Aorta (tissue), 5 donors: ENCODE data around the gene PLXDC2. TPM values are rescaled to one million over a fixed set of nuclear protein-coding genes. Genes with fewer than 3 reads are reported as not detected.

Source experiments
- ATAC-seq: fragments of 200-7000 bp; cut with Tn5 transposase; one replicate; pipeline ENCODE4 v1.9.1; 2022; ENCODE audit warnings: moderate library complexity; ENCODE audit not compliant: low FRiP score
- DNase-seq, 2 donors: peaks; one replicate each; pipeline ENCODE4 v3.0.0-alpha.2; 2020
- H3K27ac ChIP-seq, 2 donors: one replicate each; pipeline ENCODE4 v1.5.1; 2013; ENCODE audit warnings: low read length in 2 of 2, mild to moderate bottlenecking in 2 of 2, moderate library complexity in 2 of 2, control low read depth in 1 of 2, inconsistent platforms in 1 of 2, low read depth in 1 of 2
- H3K27me3 ChIP-seq, 2 donors: one replicate each; pipeline ENCODE4 v1.6.1; 2013; ENCODE audit warnings: control low read depth in 1 of 2, low read length in 1 of 2, mild to moderate bottlenecking in 1 of 2, moderate library complexity in 1 of 2; ENCODE audit not compliant: insufficient read depth in 2 of 2, control insufficient read depth in 1 of 2
- H3K36me3 ChIP-seq, 2 donors: one replicate each; pipeline ENCODE4 v1.6.1; 2013; ENCODE audit warnings: control low read depth in 1 of 2, low read length in 1 of 2, mild to moderate bottlenecking in 1 of 2; ENCODE audit not compliant: insufficient read depth in 2 of 2, control insufficient read depth in 1 of 2
- H3K4me1 ChIP-seq, 2 donors: one replicate each; pipeline ENCODE4 v1.6.1; 2013; ENCODE audit warnings: low read length in 2 of 2, control low read depth in 1 of 2, mild to moderate bottlenecking in 1 of 2, moderate library complexity in 1 of 2; ENCODE audit not compliant: insufficient read depth in 2 of 2, control insufficient read depth in 1 of 2
- H3K4me3 ChIP-seq, 2 donors: one replicate each; pipeline ENCODE4 v1.5.1; 2013; ENCODE audit warnings: low read length in 2 of 2, control low read depth in 1 of 2, mild to moderate bottlenecking in 1 of 2
- H3K9me3 ChIP-seq: one replicate; pipeline ENCODE4 v1.6.1; 2013; ENCODE audit warnings: mild to moderate bottlenecking, low read length; ENCODE audit not compliant: control insufficient read depth
- WGBS, 2 donors: extraction: QIAGEN DNeasy Blood & Tissue Kit; methylation state at CpG; one replicate each; pipeline ENCODE4 v1.1.7; 2013; 5-methylcytosine and 5-hydroxymethylcytosine counted together
- intact Hi-C, 2 donors: fragments of 100-400 bp; cut with DNase I; formaldehyde crosslinking; loops; one replicate each; pipeline versions ENCODE4 v1.14.2 to v1.15.0; 2022
- polyA plus RNA-seq, 2 donors: library from polyadenylated mRNA; stranded (reverse); fragments of 200-250 nt; gene quantifications; one replicate each; pipeline ENCODE4 v1.2.3, GENCODE V29; 2013
- total RNA-seq, 2 donors: library from RNA; stranded (reverse); fragmentation: NEBNext Ultra II Directional; extraction: Animal tissue kit (Norgen Biotek cat#: 25700); gene quantifications; one replicate each; pipeline ENCODE4 v1.2.1, GENCODE V29; 2021
- donor health status: healthy with polysubstance abuse.
- donor health status: Bipolar disorder and iron deficiency.
- donor health status: DM: no; HTN: no; CAD: no.
- donor health status: DM: no; HTN: no; CAD: no.
- donor health status: DM: yes; HTN: yes; CAD: no.

PLXDC2 gene
- total and polyA plus RNA-seq, 4 donors, result 14.7 to 155 (median 57.4) TPM

DNA sequence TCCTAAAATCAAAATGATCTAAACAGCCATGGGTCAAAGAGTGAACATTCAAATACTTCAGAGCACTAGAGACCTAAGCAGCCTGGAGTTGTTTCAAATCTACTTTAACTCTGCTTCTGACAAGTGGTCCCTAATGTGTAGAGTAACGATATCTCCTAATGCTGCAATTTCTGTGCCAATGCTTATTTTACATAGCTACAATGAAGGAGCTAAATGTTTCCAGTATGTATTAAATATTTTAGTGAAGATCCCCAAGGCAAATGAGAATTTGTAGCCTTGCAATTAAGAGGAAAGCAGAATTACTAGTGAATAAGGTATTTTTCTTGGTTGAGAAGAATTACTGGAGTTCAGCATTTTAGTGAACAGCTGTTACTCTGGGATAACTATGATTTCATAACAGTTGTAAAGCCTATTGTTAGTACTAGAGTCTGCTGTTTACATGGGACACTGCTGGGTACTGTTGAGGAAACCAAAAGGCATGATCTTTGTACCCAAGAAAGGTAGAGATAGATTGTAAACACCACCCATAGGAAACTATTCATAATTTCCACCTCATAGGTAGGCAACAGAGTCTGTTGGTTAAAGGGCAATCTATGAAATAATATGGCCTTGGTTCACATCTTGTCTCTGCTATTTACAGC, 271.9 kb downstream of the PLXDC2 start:
- ATAC-seq (no peak), DNase-seq (no peak)
- intact Hi-C loops, result no loop called here
- WGBS, 2 donors, result 63 to 65% methylated on average over 1 of the region's 1 CpG
- no peaks in the 10 kb centered on the region for H3K9me3 ChIP-seq
- no peaks in the 10 kb centered on the region for H3K27me3 ChIP-seq
- H3K36me3 ChIP-seq, result no peaks in the 10 kb centered on the region
- no peak overlapping the region for H3K4me3 ChIP-seq
- no peak overlapping the region for H3K27ac ChIP-seq
- peaks cover 0 to 2% of the 10 kb centered on the region in 2 donors for H3K4me1 ChIP-seq

DNA sequence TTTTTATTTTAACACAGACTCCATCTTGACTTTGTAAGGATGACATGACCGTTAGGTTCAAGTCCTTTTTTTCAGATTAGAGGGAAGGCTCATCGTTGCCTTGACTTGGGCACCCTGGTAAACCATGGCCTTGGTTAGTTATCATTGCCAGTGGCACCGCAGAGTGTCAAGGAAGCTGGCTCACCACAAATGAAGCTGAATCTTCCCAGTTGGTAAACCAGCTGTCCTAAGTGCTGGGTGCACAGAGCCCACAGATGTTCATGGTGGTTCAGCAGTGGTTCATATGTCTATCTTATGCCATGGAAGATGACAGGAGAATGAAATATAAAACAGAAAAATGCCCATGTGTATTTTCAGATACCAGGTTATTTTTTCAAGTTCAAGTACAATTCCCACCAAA, 273.6 kb downstream of the PLXDC2 start:
- ATAC-seq, result no peak
- Histone ChIP-seq H3K4me3 (no peak overlapping the region), H3K9me3 (no peaks in the 10 kb centered on the region), H3K27me3 (no peaks in the 10 kb centered on the region), H3K4me1 (peaks cover 0 to 2% of the 10 kb centered on the region in 2 donors), H3K27ac (no peak overlapping the region), H3K36me3 (no peaks in the 10 kb centered on the region)
- no peak for DNase-seq
- intact Hi-C loops, result no loop called here
- 94 to 98% methylated on average over 3 of the region's 3 CpGs for WGBS, 2 donors

DNA sequence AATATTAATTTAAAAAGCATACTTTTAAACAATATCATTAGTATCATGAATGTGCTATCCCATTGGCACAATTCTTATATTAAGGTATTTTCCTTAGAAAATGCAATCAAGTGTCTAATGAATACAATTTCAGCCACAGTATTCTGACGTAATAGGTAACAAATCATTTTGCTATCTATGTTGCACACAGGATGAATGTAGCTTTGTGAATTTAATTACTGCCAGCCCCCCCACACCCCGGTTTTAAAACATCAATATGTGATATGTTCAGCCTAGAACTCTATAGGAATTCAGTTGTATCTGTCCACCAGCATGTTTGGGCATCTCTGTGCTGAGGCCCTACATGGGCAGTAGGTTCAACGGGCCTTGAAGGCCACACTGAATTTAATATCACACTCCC, 274.6 kb downstream of the PLXDC2 start:
- DNase-seq (no peak), ATAC-seq (no peak)
- Histone ChIP-seq H3K9me3 (no peaks in the 10 kb centered on the region), H3K36me3 (no peaks in the 10 kb centered on the region), H3K27me3 (no peaks in the 10 kb centered on the region), H3K27ac (no peak overlapping the region), H3K4me3 (no peak overlapping the region), H3K4me1 (no peaks in the 10 kb centered on the region)
- intact Hi-C loops, result no loop called here
- WGBS, 2 donors, result 93 to 95% methylated on average over 3 of the region's 3 CpGs

DNA sequence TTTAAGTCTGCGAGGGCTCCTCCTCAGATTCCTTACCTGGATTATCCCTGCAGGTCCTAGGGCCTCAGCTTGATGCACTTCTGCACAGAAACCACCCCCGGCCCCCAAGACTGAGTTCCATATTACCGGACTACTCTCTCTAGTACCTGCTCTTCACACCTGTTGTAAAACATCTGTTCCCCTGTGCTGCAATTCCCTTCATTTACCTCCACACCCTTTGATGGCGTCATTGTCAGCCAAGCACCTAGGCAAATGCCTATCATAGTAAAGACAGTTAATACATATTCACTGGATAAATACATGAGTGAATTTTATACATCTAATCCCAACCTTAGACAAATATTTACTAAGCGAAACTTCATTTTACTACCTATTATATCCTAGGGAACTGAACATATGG, 275.5 kb downstream of the PLXDC2 start:
- no peaks in the 10 kb centered on the region for H3K4me1 ChIP-seq
- intact Hi-C loops, result no loop called here
- ATAC-seq (no peak), DNase-seq (no peak)
- H3K36me3 ChIP-seq, result no peaks in the 10 kb centered on the region
- no peak overlapping the region for H3K4me3 ChIP-seq
- no peak overlapping the region for H3K27ac ChIP-seq
- WGBS, 2 donors, result 96 to 97% methylated on average over 5 of the region's 5 CpGs
- no peaks in the 10 kb centered on the region for H3K9me3 ChIP-seq
- no peaks in the 10 kb centered on the region for H3K27me3 ChIP-seq

DNA sequence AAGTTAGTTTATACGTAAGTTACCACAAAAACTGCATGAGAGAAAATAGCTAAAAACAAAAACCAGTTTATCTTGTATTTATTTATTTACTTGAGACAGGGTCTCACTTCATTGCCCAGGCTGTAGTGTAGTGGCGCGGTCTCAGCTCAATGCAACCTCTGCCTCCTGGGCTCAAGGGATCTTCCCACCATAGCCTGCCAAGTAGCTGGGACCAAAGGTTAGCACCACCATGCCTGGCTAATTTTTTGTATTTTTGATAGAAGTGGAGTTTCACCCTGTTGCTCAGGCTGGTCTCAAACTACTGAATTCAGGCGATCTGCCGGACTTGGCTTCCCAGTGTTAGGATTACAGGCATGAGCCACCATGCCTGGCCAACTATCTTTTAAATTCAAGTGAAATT, 277.4 kb downstream of the PLXDC2 start:
- intact Hi-C loops, result no loop called here
- H3K27ac ChIP-seq, result no peak overlapping the region
- WGBS, 2 donors, result 86 to 95% methylated on average over 5 of the region's 5 CpGs
- no peak overlapping the region for H3K4me3 ChIP-seq
- ATAC-seq (no peak), DNase-seq (no peak)
- H3K9me3 ChIP-seq, result no peaks in the 10 kb centered on the region
- no peaks in the 10 kb centered on the region for H3K36me3 ChIP-seq
- peaks cover 0 to under 1% of the 10 kb centered on the region in 2 donors for H3K4me1 ChIP-seq
- no peaks in the 10 kb centered on the region for H3K27me3 ChIP-seq

DNA sequence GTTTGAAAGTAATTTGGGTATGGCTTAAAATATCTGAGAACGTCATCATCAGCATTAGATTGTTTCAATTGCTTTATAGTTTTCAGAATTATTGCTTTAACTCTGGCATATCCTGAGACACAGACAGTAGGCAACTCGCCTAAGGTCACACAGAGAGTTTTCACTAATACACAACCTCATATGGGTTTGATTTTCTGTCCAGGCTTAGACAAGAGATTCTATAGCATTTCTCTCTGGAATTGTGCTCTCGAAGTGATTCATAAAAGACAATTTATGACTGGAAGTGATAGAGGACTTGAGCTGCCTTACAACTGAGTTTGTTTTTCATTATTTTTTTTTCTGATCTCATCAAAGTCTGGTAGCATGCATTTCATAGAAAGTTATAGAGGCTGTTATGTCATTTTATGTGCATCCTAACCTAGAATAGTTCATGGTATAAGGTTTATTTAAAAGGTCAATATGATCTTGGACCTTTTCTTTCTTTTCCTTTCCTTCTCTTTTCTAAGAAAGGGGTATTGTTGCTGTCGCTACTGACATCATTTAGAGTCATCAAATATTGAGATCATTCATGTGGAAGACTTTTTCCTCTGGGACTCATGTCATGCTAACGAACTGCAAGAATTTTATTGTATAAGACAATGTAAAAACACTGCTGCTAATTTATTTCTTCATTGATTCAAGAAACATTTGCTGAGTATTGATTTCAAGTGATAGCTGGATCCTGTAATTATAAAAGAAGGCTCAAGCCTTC, 278.2 kb downstream of the PLXDC2 start:
- Histone ChIP-seq H3K36me3 (no peaks in the 10 kb centered on the region), H3K4me1 (peaks cover 0 to 2% of the 10 kb centered on the region in 2 donors), H3K27ac (no peak overlapping the region), H3K9me3 (no peaks in the 10 kb centered on the region), H3K4me3 (no peak overlapping the region), H3K27me3 (no peaks in the 10 kb centered on the region)
- ATAC-seq, result no peak
- no peak for DNase-seq
- WGBS, 2 donors, result 81 to 86% methylated on average over 5 of the region's 5 CpGs
- intact Hi-C loops, result no loop called here

DNA sequence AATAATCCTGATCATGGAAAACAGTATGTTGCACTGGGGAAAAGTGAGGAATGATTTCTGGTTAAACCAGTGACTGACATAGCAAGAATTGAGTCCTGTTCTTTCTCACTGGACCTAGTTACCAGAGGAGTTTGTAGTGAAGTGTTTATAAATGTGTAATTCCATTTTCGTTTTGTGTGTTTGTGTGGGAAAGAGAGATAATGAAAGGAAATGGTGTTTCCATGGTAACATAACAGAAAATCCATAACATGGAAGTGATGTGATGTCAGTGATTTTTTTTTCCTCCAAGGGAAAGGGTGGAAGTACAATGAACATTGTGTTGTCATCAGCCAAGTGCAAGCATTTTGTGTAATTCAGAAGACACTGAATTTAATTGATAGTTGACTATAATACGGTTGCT, 283.9 kb downstream of the PLXDC2 start:
- ATAC-seq (peak; percentile 48), DNase-seq (no peak)
- Histone ChIP-seq H3K9me3 (no peaks in the 10 kb centered on the region), H3K27me3 (no peaks in the 10 kb centered on the region), H3K4me1 (peaks cover 0 to 2% of the 10 kb centered on the region in 2 donors), H3K4me3 (no peak overlapping the region), H3K27ac (no peak overlapping the region), H3K36me3 (peaks cover 0 to 1% of the 10 kb centered on the region in 2 donors)
- intact Hi-C loops, result no loop called here
- WGBS, 2 donors, result 34 to 42% methylated on average over 2 of the region's 2 CpGs

DNA sequence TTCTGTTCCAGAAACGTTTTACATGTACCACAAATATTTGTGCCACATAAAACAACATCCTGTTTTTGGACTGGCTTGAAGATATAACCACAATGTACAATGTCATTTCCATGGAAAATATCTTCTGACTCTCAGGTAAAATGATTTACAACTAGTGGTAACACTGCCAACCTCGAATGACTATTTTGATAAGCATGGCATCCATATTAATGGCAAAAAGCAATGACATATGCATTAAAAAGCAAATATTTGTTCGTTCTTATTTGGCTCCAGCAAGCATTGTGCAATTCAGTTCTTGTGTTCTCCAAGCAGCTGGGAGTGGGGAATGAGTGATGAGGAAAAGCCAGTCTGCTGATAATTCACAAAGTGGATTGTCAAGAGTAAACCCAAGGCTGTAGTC, 289.0 kb downstream of the PLXDC2 start:
- intact Hi-C loops, result no loop called here

DNA sequence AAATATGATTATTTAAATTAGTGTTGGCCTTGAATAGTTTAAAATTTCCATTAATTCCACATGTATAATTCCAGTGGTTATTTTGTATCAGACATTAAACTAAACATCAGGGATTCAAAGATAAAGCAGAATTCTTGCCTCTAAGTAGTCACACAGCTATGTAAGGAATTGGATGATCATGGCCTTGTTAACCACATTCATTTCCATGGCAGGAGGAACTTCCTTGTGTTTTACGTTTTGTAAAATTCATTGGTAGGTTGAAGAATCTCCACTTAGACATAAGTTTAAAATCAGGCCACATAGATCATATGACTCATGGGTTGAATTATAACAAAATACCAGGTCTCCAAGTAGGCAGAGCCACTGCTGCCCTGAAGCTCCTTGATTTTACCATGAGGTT, 289.7 kb downstream of the PLXDC2 start:
- H3K4me3 ChIP-seq, result no peak overlapping the region
- H3K9me3 ChIP-seq, result no peaks in the 10 kb centered on the region
- DNase-seq, result no peak
- 90 to 92% methylated on average over 1 of the region's 1 CpG for WGBS, 2 donors
- intact Hi-C loops, result no loop called here
- peaks cover 0 to 1% of the 10 kb centered on the region in 2 donors for H3K36me3 ChIP-seq
- H3K27me3 ChIP-seq, result no peaks in the 10 kb centered on the region
- no peaks in the 10 kb centered on the region for H3K4me1 ChIP-seq
- ATAC-seq, result no peak
- H3K27ac ChIP-seq, result no peak overlapping the region

More for the DNA sequence above, 289.0 kb downstream of the PLXDC2 start:
- WGBS, 2 donors, result 30 to 31% methylated on average over 3 of the region's 3 CpGs
- Histone ChIP-seq H3K27ac (no peak overlapping the region), H3K4me3 (no peak overlapping the region), H3K27me3 (no peaks in the 10 kb centered on the region), H3K4me1 (no peaks in the 10 kb centered on the region), H3K9me3 (no peaks in the 10 kb centered on the region), H3K36me3 (peaks cover 0 to 1% of the 10 kb centered on the region in 2 donors)
- DNase-seq (no peak), ATAC-seq (peak; percentile 46)
